Measurements from ENCODE around the gene ANKRD34A.

- no peak for TF ChIP-seq CTCF (conservative IDR thresholded peaks at IDR 0.05)
- no peak for TF ChIP-seq EZH2 (IDR thresholded peaks at IDR 0.05; ENCODE audit: low read depth)
Observed at GRCh38 chr1:145990249-145990855, 26.0 kb upstream of the ANKRD34A start.

All from PC-9 (cell line).